Measurements from ENCODE around the gene SMARCC1. TPM values are rescaled to one million over a fixed set of nuclear protein-coding genes. Genes with fewer than 3 reads are reported as not detected.
A peak's percentile ranks its signal among the peaks of the same experiment; 100 is the strongest.
"Not testable (repeated sequence)": the region's sequence is repeated elsewhere in the genome, so short reads cannot be mapped to it uniquely, and the experiment has no call there.

The SMARCC1 gene
- polyA plus RNA-seq (2011; rRNA removed) (34.3 and 38.5 TPM in 2 replicates), polyA minus RNA-seq (2011; rRNA and poly(A)+ RNA removed) (68.9 and 94.2 TPM in 2 replicates)

GRCh38 chr3:47781685-47782445 lies at the start of gene SMARCC1:
SMARCC1 (minus strand) TSS chr3:47781893; CDS start chr3:47781797, 96 bp downstream.
- TF ChIP-seq, protein P1, sequence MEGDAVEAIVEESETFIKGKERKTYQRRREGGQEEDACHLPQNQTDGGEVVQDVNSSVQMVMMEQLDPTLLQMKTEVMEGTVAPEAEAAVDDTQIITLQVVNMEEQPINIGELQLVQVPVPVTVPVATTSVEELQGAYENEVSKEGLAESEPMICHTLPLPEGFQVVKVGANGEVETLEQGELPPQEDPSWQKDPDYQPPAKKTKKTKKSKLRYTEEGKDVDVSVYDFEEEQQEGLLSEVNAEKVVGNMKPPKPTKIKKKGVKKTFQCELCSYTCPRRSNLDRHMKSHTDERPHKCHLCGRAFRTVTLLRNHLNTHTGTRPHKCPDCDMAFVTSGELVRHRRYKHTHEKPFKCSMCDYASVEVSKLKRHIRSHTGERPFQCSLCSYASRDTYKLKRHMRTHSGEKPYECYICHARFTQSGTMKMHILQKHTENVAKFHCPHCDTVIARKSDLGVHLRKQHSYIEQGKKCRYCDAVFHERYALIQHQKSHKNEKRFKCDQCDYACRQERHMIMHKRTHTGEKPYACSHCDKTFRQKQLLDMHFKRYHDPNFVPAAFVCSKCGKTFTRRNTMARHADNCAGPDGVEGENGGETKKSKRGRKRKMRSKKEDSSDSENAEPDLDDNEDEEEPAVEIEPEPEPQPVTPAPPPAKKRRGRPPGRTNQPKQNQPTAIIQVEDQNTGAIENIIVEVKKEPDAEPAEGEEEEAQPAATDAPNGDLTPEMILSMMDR (IDR thresholded peaks at IDR 0.05; ENCODE audit: low read depth, low read length) = no peak
- CTCF ChIA-PET = no interaction called here
- Histone ChIP-seq H3K4me3 (ENCODE audit: low read depth, low read length) (peak within 1 kb of the TSS; percentile 89), H3K9me3 (ENCODE audit: control insufficient read depth, insufficient read depth, low read length) (no peaks in the 10 kb centered on the region; the same call in 1 of the 2 replicates), H3K27ac (ENCODE audit: low read depth, low read length) (peak within 1 kb of the TSS; percentile 98), H3K27me3 (ENCODE audit: control insufficient read depth, insufficient read depth, low read length) (no peaks in the 10 kb centered on the region)
- DNase-seq (ENCODE audit: low read depth, low spot score) = peak; percentile 93
- POLR2A ChIA-PET = interaction anchor here (0.7 kb wide), 1 partner anchor 16 kb away, joined by 3 read pairs; no protein-coding TSS in a partner anchor

DNA sequence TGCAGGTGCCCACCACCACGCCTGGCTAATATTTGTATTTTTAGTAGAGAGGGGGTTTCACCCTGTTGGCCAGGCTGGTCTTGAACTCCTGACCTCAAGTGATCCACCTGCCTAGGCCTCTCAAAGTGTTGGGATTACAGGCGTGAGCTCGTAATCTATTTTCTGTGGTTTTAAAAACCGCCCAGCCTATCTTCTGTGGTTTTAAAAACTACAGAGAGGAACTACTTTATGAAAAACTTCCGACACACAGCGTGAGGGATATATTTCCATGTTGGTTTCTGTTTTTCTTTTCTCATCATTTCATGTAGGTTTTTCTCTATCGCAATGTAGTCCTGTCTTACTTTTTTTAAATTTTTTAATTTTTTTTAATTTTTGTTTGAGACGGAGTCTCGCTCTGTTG lies 47.8 kb upstream of the SMARCC1 start:
- H3K27ac ChIP-seq (ENCODE audit: low read depth, low read length); CTCF ChIA-PET; H3K4me3 ChIP-seq (ENCODE audit: low read depth, low read length); H3K9me3 ChIP-seq (ENCODE audit: control insufficient read depth, insufficient read depth, low read length); H3K27me3 ChIP-seq (ENCODE audit: control insufficient read depth, insufficient read depth, low read length); DNase-seq (ENCODE audit: low read depth, low spot score): not testable (repeated sequence)
- POLR2A ChIA-PET = interaction anchor here (0.6 kb wide), 1 partner anchor 258 kb away, joined by 3 read pairs; no protein-coding TSS in a partner anchor

- no peak for DNase-seq (ENCODE audit: low read depth, low spot score)
- H3K27ac ChIP-seq (ENCODE audit: low read depth, low read length) = peak overlapping the region; percentile 21
- CTCF ChIA-PET = interaction anchor here (0.5 to 3.8 kb wide), 20 partner anchors 9 to 333 kb away, joined by 3 to 40 read pairs (median 4); no protein-coding TSS in a partner anchor
Observed at GRCh38 chr3:47825590-47825989, 43.9 kb upstream of the SMARCC1 start.

DNA sequence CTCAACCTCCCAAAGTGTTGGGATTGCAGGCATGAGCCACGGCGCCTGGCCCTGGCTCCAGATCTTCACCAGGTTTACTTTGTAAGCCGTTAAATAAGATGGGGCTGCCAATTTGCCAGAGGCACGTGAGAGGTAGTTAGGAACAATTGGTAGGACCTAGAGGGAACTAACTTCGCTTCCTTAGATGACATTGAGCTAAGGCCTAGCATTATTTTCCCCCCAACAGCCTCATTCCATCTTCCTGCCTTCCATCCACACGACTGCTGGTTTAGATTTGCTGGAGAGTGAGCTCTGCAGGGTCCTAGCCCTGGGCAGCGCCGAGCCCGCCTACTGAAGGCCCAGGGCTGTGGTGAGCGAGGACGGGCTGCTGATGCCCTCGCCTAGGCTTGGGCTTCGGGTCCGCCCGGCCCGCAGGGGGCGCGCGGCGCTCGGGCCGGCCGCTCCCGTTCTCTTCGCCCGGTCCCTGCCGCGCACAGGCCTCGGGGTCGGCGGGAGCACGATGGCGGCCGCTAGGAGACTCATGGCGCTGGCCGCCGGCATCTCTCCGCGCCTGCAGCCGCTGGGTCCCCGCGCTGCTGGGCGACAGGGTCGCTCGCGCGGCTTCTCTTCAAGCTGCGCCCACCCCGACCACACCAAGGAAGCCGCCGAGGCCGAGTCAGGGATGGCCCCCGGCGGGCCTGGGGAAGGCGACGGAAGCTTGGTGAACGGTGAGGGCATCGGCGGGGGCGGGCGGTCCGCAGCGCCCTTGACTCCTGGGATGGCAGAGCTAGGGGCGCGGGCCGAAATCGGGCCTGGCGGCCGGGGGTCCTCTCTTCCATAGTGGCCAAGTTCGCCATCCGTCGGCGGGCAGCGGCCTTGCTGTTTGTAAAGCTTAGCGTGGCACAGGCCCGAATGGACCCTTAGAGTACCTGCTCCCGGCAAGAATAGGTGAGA lies 43.1 kb upstream of the SMARCC1 start:
- H3K27me3 ChIP-seq (ENCODE audit: control insufficient read depth, insufficient read depth, low read length) = no peaks in the 10 kb centered on the region
- peak; percentile 57 for DNase-seq (ENCODE audit: low read depth, low spot score)
- TF ChIP-seq, protein P1 (IDR thresholded peaks at IDR 0.05; ENCODE audit: low read depth, low read length) = peak; percentile 61
- POLR2A ChIA-PET = interaction anchor here (0.5 to 2.0 kb wide), 8 partner anchors 9 to 404 kb away, joined by 3 to 14 read pairs (median 4); partner anchors contain the start of gene CDC25A
- H3K9me3 ChIP-seq (ENCODE audit: control insufficient read depth, insufficient read depth, low read length) = no peaks in the 10 kb centered on the region; the same call in 1 of the 2 replicates
- peak overlapping the region; percentile 52 for H3K27ac ChIP-seq (ENCODE audit: low read depth, low read length)
- CTCF ChIA-PET = interaction anchor here (0.5 to 3.8 kb wide), 24 partner anchors 10 to 370 kb away, joined by 3 to 40 read pairs (median 4); no protein-coding TSS in a partner anchor
- peak overlapping the region; percentile 89 for H3K4me3 ChIP-seq (ENCODE audit: low read depth, low read length)

More at GRCh38 chr3:47825590-47825989, 43.9 kb upstream of the SMARCC1 start:
- no peaks in the 10 kb centered on the region; the same call in 1 of the 2 replicates for H3K9me3 ChIP-seq (ENCODE audit: control insufficient read depth, insufficient read depth, low read length)
- no peaks in the 10 kb centered on the region for H3K27me3 ChIP-seq (ENCODE audit: control insufficient read depth, insufficient read depth, low read length)
- TF ChIP-seq, protein P1 (IDR thresholded peaks at IDR 0.05; ENCODE audit: low read depth, low read length) = no peak
- peak overlapping the region; percentile 89 for H3K4me3 ChIP-seq (ENCODE audit: low read depth, low read length)
- POLR2A ChIA-PET = interaction anchor here (0.5 to 2.0 kb wide), 6 partner anchors 10 to 362 kb away, joined by 3 to 14 read pairs (median 5); partner anchors contain the start of gene CDC25A

DNA sequence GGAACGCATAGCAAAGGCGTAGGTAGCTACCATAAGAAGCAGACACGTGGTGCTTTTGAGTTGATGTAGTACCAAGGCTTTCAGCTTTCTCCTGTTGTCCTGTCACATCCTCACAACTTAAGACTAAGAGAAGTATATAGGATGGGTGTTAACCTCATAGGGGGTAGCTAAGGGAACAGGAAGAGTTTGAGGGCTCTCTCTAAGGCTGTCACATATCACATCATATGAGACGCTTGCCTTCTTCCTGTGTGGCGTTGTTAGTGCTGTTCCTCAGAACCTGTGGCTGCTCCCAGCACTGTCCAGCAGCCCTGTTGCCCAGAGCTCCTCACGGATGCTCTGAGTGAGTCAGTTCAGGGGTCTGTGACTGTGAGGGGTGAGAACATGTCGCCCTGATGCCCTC lies 35.9 kb upstream of the SMARCC1 start:
- H3K9me3 ChIP-seq (ENCODE audit: control insufficient read depth, insufficient read depth, low read length) = no peaks in the 10 kb centered on the region
- no peak for DNase-seq (ENCODE audit: low read depth, low spot score)
- POLR2A ChIA-PET = interaction anchor here (0.6 kb wide), 1 partner anchor 15 kb away, joined by 6 read pairs; no protein-coding TSS in a partner anchor
- CTCF ChIA-PET = interaction anchor here (0.6 kb wide), 1 partner anchor 10 kb away, joined by 8 read pairs; no protein-coding TSS in a partner anchor
- no peaks in the 10 kb centered on the region for H3K27me3 ChIP-seq (ENCODE audit: control insufficient read depth, insufficient read depth, low read length)
- TF ChIP-seq, protein P1 (IDR thresholded peaks at IDR 0.05; ENCODE audit: low read depth, low read length) = no peak
- no peak overlapping the region for H3K27ac ChIP-seq (ENCODE audit: low read depth, low read length)
- H3K4me3 ChIP-seq (ENCODE audit: low read depth, low read length) = no peak overlapping the region

All from AG04450 (cell line).